ENCODE measurements around the gene GAB2. TPM values are rescaled to one million over a fixed set of nuclear protein-coding genes. Genes with fewer than 3 reads are reported as not detected.

Gene GAB2
- total RNA-seq, 3 donors from 2014 or later, result 1.9 to 3.2 (median 3.2) TPM

GRCh38 chr11:78256962-78257361 lies 160.7 kb downstream of the GAB2 start:
- DNase-seq (no peak), ATAC-seq (no peak)
- Mint-ChIP-seq H3K9me3 (no peaks in the 10 kb centered on the region), H3K27me3 (ENCODE audit: low read depth) (no peaks in the 10 kb centered on the region), H3K4me3 (no peak overlapping the region), H3K36me3 (ENCODE audit: insufficient read depth) (no peaks in the 10 kb centered on the region), H3K4me1 (ENCODE audit: low read depth) (no peaks in the 10 kb centered on the region)

- Mint-ChIP-seq H3K9me3 (no peaks in the 10 kb centered on the region), H3K4me1 (ENCODE audit: low read depth) (no peaks in the 10 kb centered on the region), H3K27me3 (ENCODE audit: low read depth) (no peaks in the 10 kb centered on the region), H3K4me3 (no peak overlapping the region), H3K36me3 (ENCODE audit: insufficient read depth) (no peaks in the 10 kb centered on the region)
- DNase-seq, result no peak
- no peak for ATAC-seq
Observed at GRCh38 chr11:78255919-78256318, 161.7 kb downstream of the GAB2 start.

- Mint-ChIP-seq H3K4me3 (no peak overlapping the region), H3K36me3 (ENCODE audit: insufficient read depth) (no peaks in the 10 kb centered on the region), H3K27me3 (ENCODE audit: low read depth) (no peaks in the 10 kb centered on the region), H3K4me1 (ENCODE audit: low read depth) (no peaks in the 10 kb centered on the region), H3K9me3 (no peaks in the 10 kb centered on the region)
- DNase-seq, result no peak
- ATAC-seq, result no peak
Observed at GRCh38 chr11:78254268-78254667, 163.4 kb downstream of the GAB2 start.

GRCh38 chr11:78253797-78254196 lies 163.8 kb downstream of the GAB2 start:
- Mint-ChIP-seq H3K36me3 (ENCODE audit: insufficient read depth) (no peaks in the 10 kb centered on the region), H3K9me3 (no peaks in the 10 kb centered on the region), H3K4me1 (ENCODE audit: low read depth) (no peaks in the 10 kb centered on the region), H3K4me3 (no peak overlapping the region), H3K27me3 (ENCODE audit: low read depth) (no peaks in the 10 kb centered on the region)
- no peak for ATAC-seq
- no peak for DNase-seq

- Mint-ChIP-seq H3K4me1 (ENCODE audit: low read depth) (no peaks in the 10 kb centered on the region), H3K9me3 (no peaks in the 10 kb centered on the region), H3K27me3 (ENCODE audit: low read depth) (no peaks in the 10 kb centered on the region), H3K4me3 (no peak overlapping the region), H3K36me3 (ENCODE audit: insufficient read depth) (peaks cover 5% of the 10 kb centered on the region)
- DNase-seq (no peak), ATAC-seq (no peak)
Observed at GRCh38 chr11:78251083-78251775, 166.4 kb downstream of the GAB2 start.

- H3K36me3 Mint-ChIP-seq (ENCODE audit: insufficient read depth), result peaks cover 5% of the 10 kb centered on the region
- DNase-seq, result no peak
- H3K9me3 Mint-ChIP-seq, result no peaks in the 10 kb centered on the region
Observed at GRCh38 chr11:78250099-78250498, 167.5 kb downstream of the GAB2 start.

GRCh38 chr11:78248903-78249302 lies 168.7 kb downstream of the GAB2 start:
- Mint-ChIP-seq H3K36me3 (ENCODE audit: insufficient read depth) (peaks cover 5% of the 10 kb centered on the region), H3K9me3 (no peaks in the 10 kb centered on the region), H3K4me1 (ENCODE audit: low read depth) (peaks cover 7% of the 10 kb centered on the region), H3K4me3 (no peak overlapping the region), H3K27me3 (ENCODE audit: low read depth) (no peaks in the 10 kb centered on the region)
- DNase-seq, result no peak
- peak; percentile 56 to 62 for ATAC-seq

More at GRCh38 chr11:78250099-78250498, 167.5 kb downstream of the GAB2 start:
- Mint-ChIP-seq H3K4me3 (no peak overlapping the region), H3K27me3 (ENCODE audit: low read depth) (no peaks in the 10 kb centered on the region), H3K4me1 (ENCODE audit: low read depth) (no peaks in the 10 kb centered on the region)
- no peak for ATAC-seq

- H3K4me3 Mint-ChIP-seq, result no peak overlapping the region
- no peak for ATAC-seq
- DNase-seq, result no peak
- peaks cover 7% of the 10 kb centered on the region for H3K4me1 Mint-ChIP-seq (ENCODE audit: low read depth)
- H3K9me3 Mint-ChIP-seq, result no peaks in the 10 kb centered on the region
- no peaks in the 10 kb centered on the region for H3K27me3 Mint-ChIP-seq (ENCODE audit: low read depth)
- H3K36me3 Mint-ChIP-seq (ENCODE audit: insufficient read depth), result peaks cover 5% of the 10 kb centered on the region
Observed at GRCh38 chr11:78248191-78248590, 169.4 kb downstream of the GAB2 start.

- peaks cover 10% of the 10 kb centered on the region for H3K9me3 Mint-ChIP-seq
- H3K4me3 Mint-ChIP-seq, result no peak overlapping the region
- peaks cover 7% of the 10 kb centered on the region for H3K4me1 Mint-ChIP-seq (ENCODE audit: low read depth)
- ATAC-seq, result no peak
- DNase-seq, result no peak
- peaks cover 11% of the 10 kb centered on the region for H3K36me3 Mint-ChIP-seq (ENCODE audit: insufficient read depth)
- no peaks in the 10 kb centered on the region for H3K27me3 Mint-ChIP-seq (ENCODE audit: low read depth)
Observed at GRCh38 chr11:78244546-78245255, 172.9 kb downstream of the GAB2 start.

GRCh38 chr11:78244080-78244479 lies 173.5 kb downstream of the GAB2 start:
- ATAC-seq (no peak), DNase-seq (no peak)
- Mint-ChIP-seq H3K27me3 (ENCODE audit: low read depth) (no peaks in the 10 kb centered on the region), H3K36me3 (ENCODE audit: insufficient read depth) (peaks cover 11% of the 10 kb centered on the region), H3K9me3 (peaks cover 10% of the 10 kb centered on the region), H3K4me1 (ENCODE audit: low read depth) (peaks cover 7% of the 10 kb centered on the region), H3K4me3 (no peak overlapping the region)

- Mint-ChIP-seq H3K4me1 (ENCODE audit: low read depth) (peaks cover 7% of the 10 kb centered on the region), H3K9me3 (peaks cover 18% of the 10 kb centered on the region), H3K27me3 (ENCODE audit: low read depth) (no peaks in the 10 kb centered on the region), H3K4me3 (no peak overlapping the region), H3K36me3 (ENCODE audit: insufficient read depth) (peaks cover 25% of the 10 kb centered on the region)
- ATAC-seq, result no peak
- no peak for DNase-seq
Observed at GRCh38 chr11:78241475-78241874, 176.1 kb downstream of the GAB2 start.

GRCh38 chr11:78239781-78240180 lies 177.8 kb downstream of the GAB2 start:
- Mint-ChIP-seq H3K4me3 (no peak overlapping the region), H3K4me1 (ENCODE audit: low read depth) (peaks cover 7% of the 10 kb centered on the region), H3K9me3 (peaks cover 18% of the 10 kb centered on the region), H3K36me3 (ENCODE audit: insufficient read depth) (peaks cover 25% of the 10 kb centered on the region), H3K27me3 (ENCODE audit: low read depth) (no peaks in the 10 kb centered on the region)
- ATAC-seq (no peak), DNase-seq (no peak)

- Mint-ChIP-seq H3K27me3 (ENCODE audit: low read depth) (no peaks in the 10 kb centered on the region), H3K4me3 (no peak overlapping the region), H3K36me3 (ENCODE audit: insufficient read depth) (peaks cover 25% of the 10 kb centered on the region), H3K9me3 (peaks cover 18% of the 10 kb centered on the region), H3K4me1 (ENCODE audit: low read depth) (no peaks in the 10 kb centered on the region)
- no peak for ATAC-seq
- DNase-seq, result no peak
Observed at GRCh38 chr11:78237293-78238046, 180.2 kb downstream of the GAB2 start.

- Mint-ChIP-seq H3K4me3 (no peak overlapping the region), H3K9me3 (peaks cover 8% of the 10 kb centered on the region), H3K4me1 (ENCODE audit: low read depth) (peaks cover 3% of the 10 kb centered on the region), H3K27me3 (ENCODE audit: low read depth) (no peaks in the 10 kb centered on the region), H3K36me3 (ENCODE audit: insufficient read depth) (peaks cover 19% of the 10 kb centered on the region)
- no peak for DNase-seq
- ATAC-seq, result no peak
Observed at GRCh38 chr11:78234006-78234405, 183.6 kb downstream of the GAB2 start.
